ENCODE measurements around the gene GJE1.

The GJE1 gene

GRCh38 chr6:142167071-142167470 lies 34.3 kb downstream of the GJE1 start:
- DNase-seq, result no peak

- no peak for DNase-seq
Observed at GRCh38 chr6:142167486-142167885, 34.8 kb downstream of the GJE1 start.

- DNase-seq, result no peak
Observed at GRCh38 chr6:142171351-142171750, 38.6 kb downstream of the GJE1 start.

- no peak for DNase-seq
Observed at GRCh38 chr6:142172758-142173157, 40.0 kb downstream of the GJE1 start.

GRCh38 chr6:142173980-142174379 lies 41.3 kb downstream of the GJE1 start:
- DNase-seq, result no peak

- no peak for DNase-seq
Observed at GRCh38 chr6:142174703-142175102, 42.0 kb downstream of the GJE1 start.

- DNase-seq, result no peak
Observed at GRCh38 chr6:142178129-142178528, 45.4 kb downstream of the GJE1 start.

GRCh38 chr6:142182004-142182403 lies 49.3 kb downstream of the GJE1 start:
- DNase-seq, result no peak

GRCh38 chr6:142183351-142183750 lies 50.6 kb downstream of the GJE1 start:
- DNase-seq, result no peak

- no peak for DNase-seq
Observed at GRCh38 chr6:142184307-142184706, 51.6 kb downstream of the GJE1 start.
